IPS-18a (cell line): Measurements from ENCODE around the gene ZBED6.
"Not testable (repeated sequence)": the region's sequence is repeated elsewhere in the genome, so short reads cannot be mapped to it uniquely, and the experiment has no call there.

ENCODE experiments used
- H3K27ac ChIP-seq: one replicate; pipeline ENCODE4 v1.5.1; 2013; ENCODE audit warnings: low read length
- H3K27me3 ChIP-seq: one replicate; pipeline ENCODE4 v1.6.1; 2013; ENCODE audit warnings: mild to moderate bottlenecking, low read length; ENCODE audit not compliant: control insufficient read depth, insufficient read depth
- H3K36me3 ChIP-seq: one replicate; pipeline ENCODE4 v1.6.1; 2013; ENCODE audit warnings: low read depth, low read length; ENCODE audit not compliant: control insufficient read depth
- H3K4me1 ChIP-seq: one replicate; pipeline ENCODE4 v1.6.1; 2013; ENCODE audit warnings: low read depth, low read length; ENCODE audit not compliant: control insufficient read depth
- H3K4me3 ChIP-seq: one replicate; pipeline ENCODE4 v1.5.1; 2013; ENCODE audit warnings: low read length
- H3K9ac ChIP-seq: one replicate; pipeline ENCODE4 v1.6.1; 2013; ENCODE audit warnings: mild to moderate bottlenecking, low read length, moderate library complexity
- H3K9me3 ChIP-seq: one replicate; pipeline ENCODE4 v1.6.1; 2013; ENCODE audit warnings: low read depth, low read length; ENCODE audit not compliant: control insufficient read depth

ZBED6 gene

GRCh38 chr1:203795441-203796235 is at the start of gene ZBED6, which contains the start of gene ZC3H11A:
ZBED6 (plus strand) TSS chr1:203795623; CDS start chr1:203797523, 1,900 bp downstream.
ZC3H11A (plus strand) TSS chr1:203795623; CDS start chr1:203817071, 21,448 bp downstream.
- Histone ChIP-seq H3K9ac (peak within 1 kb of the TSS; percentile 97), H3K4me3 (peak within 1 kb of the TSS; percentile 98), H3K9me3 (no peaks in the 10 kb centered on the region), H3K36me3 (peaks cover 37% of the 10 kb centered on the region), H3K27me3 (no peaks in the 10 kb centered on the region), H3K27ac (peak within 1 kb of the TSS; percentile 95), H3K4me1 (peaks cover 15% of the 10 kb centered on the region)

GRCh38 chr1:203746281-203746680 is 49.1 kb upstream of the ZBED6 start:
- Histone ChIP-seq H3K4me1 (peaks cover 20% of the 10 kb centered on the region), H3K9me3 (no peaks in the 10 kb centered on the region), H3K4me3 (no peak overlapping the region), H3K36me3 (no peaks in the 10 kb centered on the region), H3K27me3 (no peaks in the 10 kb centered on the region), H3K9ac (no peak overlapping the region), H3K27ac (no peak overlapping the region)

- H3K27me3 ChIP-seq = no peaks in the 10 kb centered on the region
- no peaks in the 10 kb centered on the region for H3K4me1 ChIP-seq
- H3K9me3 ChIP-seq = no peaks in the 10 kb centered on the region
- no peak overlapping the region for H3K27ac ChIP-seq
- no peak overlapping the region for H3K4me3 ChIP-seq
- no peak overlapping the region for H3K9ac ChIP-seq
- no peaks in the 10 kb centered on the region for H3K36me3 ChIP-seq
Observed at GRCh38 chr1:203751051-203751450, 44.4 kb upstream of the ZBED6 start.

GRCh38 chr1:203751618-203752361 is 43.6 kb upstream of the ZBED6 start:
- not testable (repeated sequence) for H3K27ac ChIP-seq, H3K27me3 ChIP-seq, H3K9ac ChIP-seq, H3K4me3 ChIP-seq, H3K9me3 ChIP-seq, H3K4me1 ChIP-seq, H3K36me3 ChIP-seq

GRCh38 chr1:203754455-203754864 is 41.0 kb upstream of the ZBED6 start:
- no peaks in the 10 kb centered on the region for H3K9me3 ChIP-seq

GRCh38 chr1:203756036-203756435 is 39.4 kb upstream of the ZBED6 start:
- no peaks in the 10 kb centered on the region for H3K27me3 ChIP-seq
- H3K9ac ChIP-seq = no peak overlapping the region
- H3K4me3 ChIP-seq = no peak overlapping the region
- no peaks in the 10 kb centered on the region for H3K4me1 ChIP-seq
- H3K36me3 ChIP-seq = no peaks in the 10 kb centered on the region
- H3K9me3 ChIP-seq = no peaks in the 10 kb centered on the region
- H3K27ac ChIP-seq = no peak overlapping the region

More at GRCh38 chr1:203754455-203754864, 41.0 kb upstream of the ZBED6 start:
- no peaks in the 10 kb centered on the region for H3K27me3 ChIP-seq
- no peak overlapping the region for H3K4me3 ChIP-seq
- H3K4me1 ChIP-seq = no peaks in the 10 kb centered on the region
- H3K27ac ChIP-seq = no peak overlapping the region
- no peak overlapping the region for H3K9ac ChIP-seq
- no peaks in the 10 kb centered on the region for H3K36me3 ChIP-seq

GRCh38 chr1:203758749-203759148 is 36.7 kb upstream of the ZBED6 start:
- not testable (repeated sequence) for H3K36me3 ChIP-seq, H3K9me3 ChIP-seq, H3K27ac ChIP-seq, H3K27me3 ChIP-seq, H3K4me3 ChIP-seq, H3K4me1 ChIP-seq, H3K9ac ChIP-seq

DNA sequence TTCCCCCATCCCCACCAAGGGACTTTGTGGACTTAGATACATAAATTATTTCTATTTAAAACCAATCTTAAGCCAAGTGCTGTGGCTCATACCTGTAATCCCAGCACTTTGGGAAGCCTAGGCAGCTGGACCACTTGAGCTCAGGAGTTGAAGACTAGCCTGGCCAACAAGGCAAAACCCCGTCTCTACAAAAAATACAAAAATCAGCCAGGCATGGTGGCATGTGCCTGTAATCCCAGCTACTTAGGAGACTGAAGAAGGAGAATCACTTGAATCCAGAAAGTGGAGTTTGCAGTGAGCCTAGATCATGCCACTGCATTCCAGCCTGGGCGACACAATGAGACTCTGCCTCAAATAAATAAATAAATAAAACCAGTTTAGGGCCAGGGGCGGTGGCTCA is 34.9 kb upstream of the ZBED6 start:
- no peaks in the 10 kb centered on the region for H3K36me3 ChIP-seq
- H3K4me1 ChIP-seq = no peaks in the 10 kb centered on the region
- no peaks in the 10 kb centered on the region for H3K9me3 ChIP-seq
- H3K27ac ChIP-seq = no peak overlapping the region
- no peak overlapping the region for H3K4me3 ChIP-seq
- H3K9ac ChIP-seq = no peak overlapping the region
- H3K27me3 ChIP-seq = no peaks in the 10 kb centered on the region

DNA sequence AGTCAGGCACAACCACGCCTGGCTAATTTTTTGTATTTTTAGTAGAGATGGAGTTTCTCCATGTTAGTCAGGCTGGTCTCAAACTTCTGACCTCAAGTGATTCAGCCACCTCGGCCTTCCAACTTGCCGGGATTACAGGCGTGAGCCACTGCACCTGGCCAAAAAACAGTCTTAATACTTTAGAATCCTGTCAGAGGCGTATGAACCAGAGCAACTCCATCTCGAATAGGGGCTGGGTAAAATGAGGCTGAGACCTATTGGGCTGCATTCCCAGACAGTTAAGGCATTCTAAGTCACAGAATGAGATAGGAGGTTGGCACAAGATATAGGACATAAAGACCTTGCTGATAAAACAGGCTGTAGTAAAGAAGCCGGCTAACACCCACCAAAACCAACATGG is 33.5 kb upstream of the ZBED6 start:
- H3K4me1 ChIP-seq, H3K9me3 ChIP-seq, H3K27ac ChIP-seq, H3K9ac ChIP-seq, H3K4me3 ChIP-seq, H3K27me3 ChIP-seq, H3K36me3 ChIP-seq: not testable (repeated sequence)

DNA sequence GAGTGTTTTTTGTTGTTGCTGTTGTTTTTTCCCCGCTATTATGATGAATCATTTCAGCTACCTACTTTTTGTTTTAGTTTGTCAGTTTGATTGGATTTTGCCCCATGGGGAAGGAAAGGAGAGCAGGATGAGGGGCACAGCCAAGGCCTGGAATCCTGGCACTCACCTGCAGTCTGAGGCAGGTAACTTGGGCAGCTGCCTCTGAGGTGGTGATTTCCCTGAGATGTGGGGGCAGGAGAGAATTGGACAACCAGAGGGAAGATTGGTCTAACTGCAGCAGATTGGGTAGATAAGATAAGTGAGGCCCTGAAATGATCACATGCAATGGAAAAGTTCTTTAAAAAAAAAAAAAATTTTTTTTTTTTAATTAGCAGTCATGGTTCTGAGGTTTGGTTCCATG is 31.9 kb upstream of the ZBED6 start:
- Histone ChIP-seq H3K27me3 (no peaks in the 10 kb centered on the region), H3K9ac (no peak overlapping the region), H3K36me3 (no peaks in the 10 kb centered on the region), H3K4me1 (no peaks in the 10 kb centered on the region), H3K27ac (no peak overlapping the region), H3K4me3 (no peak overlapping the region), H3K9me3 (no peaks in the 10 kb centered on the region)

DNA sequence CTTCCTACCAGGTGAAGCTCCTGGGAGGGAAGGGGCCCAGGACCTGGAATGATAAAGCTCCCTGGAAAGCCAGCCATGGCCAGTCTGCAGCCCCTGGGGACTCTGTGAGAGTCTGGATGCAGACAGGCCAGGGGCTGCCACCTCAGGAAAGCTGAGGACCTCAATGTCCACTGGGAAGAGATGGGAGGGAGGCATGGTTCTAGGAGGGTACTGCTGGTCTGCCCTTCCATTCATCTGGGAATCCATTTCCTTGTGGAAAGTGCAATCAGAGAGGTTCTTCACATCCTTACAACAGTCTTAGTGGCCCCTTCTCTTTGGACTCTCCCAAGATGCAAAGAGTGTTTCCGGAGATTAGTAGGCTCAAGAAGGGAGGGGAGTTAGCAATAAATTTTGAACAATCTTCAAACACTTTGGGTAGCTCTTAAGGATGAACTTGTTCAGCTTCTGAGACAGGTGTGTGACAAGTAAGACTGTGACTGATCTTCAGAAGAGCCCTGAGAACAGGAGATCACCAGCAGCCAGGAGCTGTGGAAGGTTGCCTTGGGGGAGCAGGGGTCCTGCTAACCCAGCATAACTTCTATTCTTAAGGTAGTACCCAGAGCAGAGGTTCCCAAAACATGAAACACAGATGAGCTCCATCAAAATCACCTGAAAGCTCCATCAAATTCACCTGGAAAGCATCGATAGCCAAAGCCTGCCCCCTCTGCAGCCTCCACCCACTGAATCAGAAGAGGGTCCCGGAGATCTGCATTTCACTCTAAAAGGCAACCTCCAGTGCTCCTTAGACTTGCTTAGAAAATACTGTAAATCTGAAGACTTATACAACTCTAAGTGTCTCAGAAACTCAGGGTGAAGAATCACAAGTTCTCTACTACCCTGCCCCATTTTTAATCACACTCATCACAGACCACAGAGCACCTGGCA is 31.1 kb upstream of the ZBED6 start:
- Histone ChIP-seq H3K36me3 (no peaks in the 10 kb centered on the region), H3K4me1 (no peaks in the 10 kb centered on the region), H3K27ac (no peak overlapping the region), H3K9ac (no peak overlapping the region), H3K27me3 (no peaks in the 10 kb centered on the region), H3K4me3 (no peak overlapping the region), H3K9me3 (no peaks in the 10 kb centered on the region)
